Stimulated activated CD4-positive, alpha-beta T cell treated with anti-CD3 and anti-CD28 coated beads, Interleukin-4, amount 100 ng/mL, for 48 hours (primary cell): Measurements from ENCODE around the gene HPGD.
A peak's percentile ranks its signal among the peaks of the same experiment; 100 is the strongest.

Source experiments
- DNase-seq, 2 donors: peaks; one replicate each; pipeline ENCODE4 v3.0.0-alpha.2; 2020; ENCODE audit warnings: low read depth in 2 of 2

The HPGD gene

DNA sequence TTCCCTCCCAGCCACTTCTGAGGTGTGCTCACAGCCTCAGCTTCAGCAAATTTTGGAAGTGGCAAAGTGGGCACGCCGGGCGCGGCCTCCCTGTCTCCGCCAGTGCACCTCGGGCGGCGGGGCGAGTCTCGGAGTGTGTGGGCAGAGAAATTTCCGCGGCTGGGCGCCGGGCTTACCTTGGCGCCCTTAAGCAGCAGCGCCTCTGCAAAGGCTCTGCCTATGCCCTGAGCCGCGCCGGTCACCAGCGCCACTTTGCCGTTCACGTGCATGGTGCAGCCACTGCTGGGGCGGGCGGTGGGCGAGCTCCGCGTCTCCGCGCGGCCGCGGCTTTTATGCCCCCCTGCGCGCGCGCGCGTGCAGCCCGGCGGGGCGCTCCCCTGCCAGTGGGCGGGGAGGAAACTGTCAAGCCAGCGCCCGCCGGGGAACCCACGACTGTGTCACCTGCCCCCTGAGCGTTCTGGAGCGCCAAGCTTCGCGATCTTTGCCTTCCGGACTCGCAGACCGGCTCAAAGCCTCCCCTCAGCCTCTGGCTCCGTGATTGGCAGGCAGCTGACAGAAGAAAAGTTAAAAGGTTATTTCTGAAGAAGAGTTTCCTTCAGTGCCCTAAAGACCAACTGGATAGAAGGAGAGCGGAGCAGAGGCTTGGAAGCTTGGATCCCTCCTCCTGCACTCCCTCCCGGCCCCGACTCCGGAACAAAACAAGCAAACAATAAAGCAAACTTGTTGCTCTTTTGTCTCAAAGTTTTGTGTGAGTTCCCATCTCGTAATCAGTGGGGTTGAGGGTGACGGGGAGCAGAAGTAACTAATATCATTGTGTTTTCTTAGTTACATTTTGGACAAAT, at the start of gene HPGD:
HPGD (minus strand) TSS at position 306 of the 842 bp plus-strand sequence; CDS start at position 269, 37 bp downstream.
- DNase-seq = peak; percentile 22 to 28

- no peak for DNase-seq
These were observed 42.2 kb upstream of the HPGD start for GRCh38 chr4:174564529-174564928.

DNA sequence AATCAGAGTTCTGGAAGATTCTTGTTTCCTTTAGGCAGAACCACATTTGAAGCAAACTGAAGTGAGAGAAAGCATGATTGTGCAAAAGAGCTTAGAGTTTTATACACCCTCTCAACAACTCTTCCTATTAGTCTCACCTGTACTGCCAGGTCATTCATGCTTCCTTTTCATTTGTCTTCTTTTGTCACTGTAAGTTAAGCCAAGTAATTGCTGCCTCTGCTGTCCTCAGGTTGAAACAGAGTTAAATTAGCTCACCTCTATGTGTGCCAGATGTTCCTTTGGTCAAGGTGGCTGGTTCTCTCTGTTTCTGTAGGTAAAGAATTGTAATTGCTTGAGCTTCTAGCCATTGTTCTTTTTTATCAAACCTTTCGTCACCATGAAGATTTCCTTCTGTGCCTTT, 41.1 kb upstream of the HPGD start:
- no peak for DNase-seq

DNA sequence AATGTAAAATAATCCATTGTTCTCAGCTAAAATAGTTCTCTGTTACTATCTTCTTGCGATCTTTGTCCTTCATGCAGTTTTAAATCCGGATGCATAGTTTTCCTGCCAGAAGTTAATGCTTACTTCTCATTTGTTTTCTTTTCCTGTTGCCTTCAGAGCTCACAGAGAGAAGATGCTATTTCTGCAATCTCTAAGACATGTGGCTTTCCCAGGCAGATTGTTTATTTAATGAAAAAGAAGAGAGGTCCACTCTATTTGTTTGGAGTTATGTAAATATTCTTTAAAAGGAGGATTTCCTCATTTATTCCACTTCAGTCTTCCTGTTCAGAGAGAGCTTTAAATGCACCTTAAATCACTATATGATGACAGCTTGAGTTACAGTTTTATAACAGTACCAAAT, 39.3 kb upstream of the HPGD start:
- no peak for DNase-seq

GRCh38 chr4:174559894-174560293, 37.6 kb upstream of the HPGD start:
- DNase-seq = no peak

DNA sequence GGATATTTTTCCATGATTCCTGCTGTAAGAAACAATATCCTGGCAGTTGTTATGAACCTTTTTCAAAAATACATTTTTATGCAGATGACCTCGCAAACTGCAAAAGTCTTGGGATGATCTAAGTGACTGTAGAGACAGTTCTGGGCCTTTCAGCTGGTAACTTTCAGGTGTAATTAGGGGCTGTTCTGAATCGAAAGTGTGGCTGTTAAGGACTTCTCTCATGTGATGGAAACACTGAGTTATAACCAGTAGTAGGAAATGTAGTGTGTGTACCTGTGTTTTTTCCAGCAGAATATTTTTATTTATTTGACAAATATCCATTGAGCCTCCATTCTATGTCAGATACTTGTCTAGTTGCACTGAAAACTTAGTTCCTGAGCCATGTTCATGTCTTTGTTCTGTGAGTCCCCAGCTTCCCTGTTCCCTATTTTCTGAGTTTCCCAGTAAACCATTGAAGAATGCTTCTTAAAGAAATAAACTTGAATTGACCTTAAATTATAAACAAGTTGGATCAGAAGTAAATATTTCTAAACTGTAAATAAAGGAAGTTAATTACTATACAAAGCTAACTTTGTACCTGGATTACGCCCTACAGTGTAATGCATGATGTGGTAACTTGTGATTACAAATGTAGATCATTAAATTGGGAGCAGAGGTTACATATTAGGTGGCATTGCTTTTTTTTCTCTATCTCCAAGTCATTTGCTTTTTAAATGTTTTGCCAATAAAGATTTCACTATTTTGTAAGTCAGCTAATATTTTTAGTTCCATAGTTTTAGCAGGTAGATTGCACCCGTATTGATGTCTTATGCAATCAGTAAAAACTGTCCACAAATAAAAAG, 33.7 kb upstream of the HPGD start:
- no peak for DNase-seq

DNA sequence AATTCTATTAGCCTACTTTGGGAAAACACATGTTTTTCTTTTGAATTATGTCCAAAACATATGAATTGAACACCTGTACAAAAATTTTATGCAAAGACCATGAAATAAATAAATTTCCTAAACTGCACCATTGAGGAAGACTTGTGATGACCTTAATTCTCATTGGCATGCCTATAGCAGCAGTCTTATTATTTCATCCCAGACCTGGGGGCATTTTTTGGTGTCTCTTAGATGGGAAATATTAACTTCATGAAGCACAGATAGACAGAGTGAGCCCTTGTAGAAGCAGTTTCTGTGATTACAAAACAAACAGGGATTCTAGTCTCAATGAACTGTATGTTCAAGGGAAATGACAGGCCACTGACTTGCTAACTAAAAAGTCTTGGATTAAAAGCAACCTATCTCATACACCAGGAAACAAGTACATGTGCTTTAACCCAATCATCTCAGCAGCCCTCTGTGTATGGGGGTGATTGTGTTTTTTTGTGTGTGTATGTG, 32.0 kb upstream of the HPGD start:
- DNase-seq = no peak

DNA sequence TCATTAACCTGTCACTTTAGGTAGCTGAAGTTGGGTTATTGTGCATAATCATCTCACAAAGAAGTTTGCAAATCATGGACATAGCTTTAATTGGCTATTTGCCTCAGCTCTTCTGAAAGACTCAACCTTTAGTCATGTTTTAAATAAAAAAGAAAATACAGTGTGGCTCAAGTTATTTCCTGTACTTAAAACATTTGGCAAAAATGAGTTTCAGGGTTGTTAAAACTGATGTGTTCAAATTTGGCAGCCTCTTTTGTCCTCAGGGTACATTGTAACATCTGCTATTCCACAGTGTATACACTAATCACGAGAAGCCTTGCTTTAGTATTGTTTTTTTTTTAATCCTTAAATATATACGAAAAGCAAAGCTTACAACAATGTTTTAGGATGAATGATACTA, 31.5 kb upstream of the HPGD start:
- DNase-seq = no peak

GRCh38 chr4:174553031-174553430, 30.7 kb upstream of the HPGD start:
- no peak for DNase-seq

DNA sequence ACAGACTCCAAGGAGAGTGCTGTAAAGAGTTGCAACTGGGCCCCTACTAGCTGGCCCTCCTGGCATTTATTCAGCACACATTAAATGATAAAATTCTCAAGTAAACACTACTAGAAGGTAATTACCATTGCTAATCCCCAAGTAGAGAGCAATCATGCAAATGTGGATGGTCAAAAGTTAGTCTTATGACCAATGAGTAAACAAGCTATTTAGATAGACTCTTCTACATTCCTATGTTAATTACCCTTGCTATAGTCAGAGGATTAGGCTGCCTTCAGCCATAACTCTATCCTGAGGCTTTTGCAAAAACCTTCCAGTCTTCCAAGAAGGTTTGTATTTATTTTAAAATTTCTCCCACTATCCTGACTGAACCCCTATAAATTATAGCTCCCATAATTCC, 28.3 kb upstream of the HPGD start:
- DNase-seq = no peak

GRCh38 chr4:174549721-174550120, 27.4 kb upstream of the HPGD start:
- DNase-seq = no peak

DNA sequence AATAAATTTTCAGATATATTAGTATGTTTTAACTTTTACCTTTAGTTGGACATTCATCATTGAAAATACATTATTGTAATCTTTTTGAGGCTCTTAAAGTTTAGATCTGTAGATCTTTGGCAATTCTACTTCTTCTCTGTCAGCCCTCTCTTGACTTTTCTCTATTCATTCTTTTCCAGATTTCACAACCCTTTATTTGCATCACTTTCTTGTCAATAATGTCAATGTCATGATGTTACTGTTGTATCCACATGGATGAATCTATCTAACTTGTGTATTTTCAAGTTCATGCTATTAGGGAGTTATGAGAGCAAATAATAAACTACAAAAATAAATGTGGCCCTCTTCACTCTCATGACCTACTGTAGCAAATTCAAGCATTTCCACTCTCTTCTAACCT, 23.0 kb upstream of the HPGD start:
- no peak for DNase-seq

DNA sequence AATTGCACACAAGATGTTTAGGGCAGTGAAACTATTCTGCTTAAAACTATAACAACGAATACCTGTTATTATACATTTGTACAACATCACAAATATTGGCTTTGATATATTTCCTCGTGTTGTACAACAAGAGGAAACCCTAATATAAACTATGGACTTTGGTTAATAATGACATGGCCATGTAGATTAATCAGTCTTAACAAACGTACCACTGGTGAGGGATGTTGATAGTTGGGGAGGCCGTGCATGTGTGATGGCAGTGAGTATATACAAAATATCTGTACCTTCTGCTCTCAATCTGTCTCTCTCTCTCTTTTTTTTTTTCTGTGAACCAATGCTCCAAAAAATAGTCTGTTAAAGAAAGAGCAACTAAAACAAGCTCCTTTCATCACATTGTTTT, 22.2 kb upstream of the HPGD start:
- DNase-seq = no peak

GRCh38 chr4:174540175-174540574, 17.9 kb upstream of the HPGD start:
- no peak for DNase-seq

DNA sequence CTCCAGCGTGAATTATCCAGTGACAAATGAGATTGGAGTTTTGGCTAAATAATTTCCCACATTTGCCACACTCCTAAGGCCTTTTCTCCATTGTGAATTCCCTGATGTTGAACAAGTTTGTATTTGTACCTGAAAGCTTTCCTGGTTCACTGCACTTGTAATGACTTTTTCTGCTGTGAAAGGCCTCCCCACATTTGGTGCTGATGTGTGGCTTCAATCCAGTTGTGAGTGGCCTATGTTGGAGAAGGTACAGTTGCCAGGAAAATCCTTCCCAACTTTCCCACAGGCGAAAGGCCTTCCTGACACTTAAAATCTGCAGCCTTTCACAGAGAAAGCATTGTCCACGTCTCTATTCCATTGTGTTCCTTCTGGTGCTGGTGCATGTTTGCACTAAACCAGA, 17.3 kb upstream of the HPGD start:
- DNase-seq = no peak

DNA sequence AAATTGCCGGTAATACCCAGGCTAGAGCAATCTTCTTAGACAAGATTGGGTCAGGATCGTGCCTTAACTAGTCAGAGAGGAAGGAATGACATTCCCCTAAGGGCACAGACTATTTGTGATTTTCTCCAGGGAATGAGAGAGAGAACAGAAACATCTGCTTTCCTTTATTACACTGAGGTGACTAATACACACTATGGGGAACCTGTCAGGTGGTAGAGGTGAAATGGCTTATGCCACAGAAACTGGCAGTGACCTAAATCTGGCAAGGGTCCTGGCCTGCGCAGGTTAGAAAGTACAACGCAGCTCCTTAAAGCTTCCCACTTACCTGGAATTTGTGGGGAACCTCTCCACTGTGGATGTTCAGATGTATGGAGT, 16.6 kb upstream of the HPGD start:
- no peak for DNase-seq

GRCh38 chr4:174538123-174538875, 16.0 kb upstream of the HPGD start:
- no peak for DNase-seq

DNA sequence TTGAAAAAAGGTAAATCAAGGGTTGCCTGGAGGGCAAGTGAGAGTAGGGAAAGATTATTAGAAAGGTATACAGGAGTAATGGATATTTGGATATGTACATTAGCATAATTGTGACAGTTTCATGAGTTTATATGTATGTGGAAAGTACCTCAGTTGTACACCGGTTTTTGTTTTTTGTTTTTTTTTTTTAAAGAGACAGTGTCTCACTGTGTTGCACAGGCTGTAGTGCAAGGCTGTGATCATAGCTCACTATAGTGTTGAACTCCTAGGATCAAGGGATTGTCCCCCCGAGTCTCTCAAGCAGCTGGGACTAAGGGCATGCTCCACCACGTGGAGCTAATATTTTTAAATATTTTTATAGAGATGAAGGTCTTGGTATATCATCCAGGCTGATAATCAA, 15.3 kb upstream of the HPGD start:
- DNase-seq = no peak

- DNase-seq = no peak
These were observed 12.2 kb upstream of the HPGD start for GRCh38 chr4:174534461-174534860.

GRCh38 chr4:174532445-174532844, 10.2 kb upstream of the HPGD start:
- DNase-seq = no peak

- no peak for DNase-seq
These were observed 9.2 kb upstream of the HPGD start for GRCh38 chr4:174531486-174531885.

DNA sequence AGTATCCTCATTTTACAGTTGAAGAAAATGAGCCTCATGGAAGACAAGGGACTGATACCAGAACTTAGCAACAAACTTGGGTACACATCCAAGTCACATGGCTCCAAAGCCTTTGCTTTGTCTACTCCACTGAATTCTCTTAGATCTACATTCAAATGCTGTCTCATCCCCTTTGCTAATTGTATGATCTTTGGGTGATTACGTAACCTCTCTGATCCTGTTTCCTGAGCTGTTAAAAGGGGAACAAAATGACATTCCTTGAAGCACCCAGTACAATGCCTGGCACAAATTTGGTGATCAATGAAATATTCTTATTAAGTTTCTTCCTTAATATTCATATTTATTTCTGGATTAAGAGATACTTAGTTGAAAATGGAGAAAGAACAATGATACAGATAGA, 5.9 kb upstream of the HPGD start:
- no peak for DNase-seq
